ENCODE results near the gene SEMA4D.
A peak's percentile ranks its signal among the peaks of the same experiment; 100 is the strongest.

SEMA4D gene

GRCh38 chr9:89441986-89442385 is 55.9 kb downstream of the SEMA4D start:
- TF ChIP-seq GATA1 (IDR thresholded peaks at IDR 0.05; ENCODE audit: low read depth, low read length), result no peak
- no peak for TF ChIP-seq POLR2A (IDR thresholded peaks at IDR 0.05; ENCODE audit: low read length)
- DNase-seq, result no peak

GRCh38 chr9:89441655-89441970 is 56.3 kb downstream of the SEMA4D start:
- TF ChIP-seq GATA1 (IDR thresholded peaks at IDR 0.05; ENCODE audit: low read depth, low read length) (no peak), POLR2A (IDR thresholded peaks at IDR 0.05; ENCODE audit: low read length) (no peak)
- DNase-seq, result no peak

GRCh38 chr9:89440951-89441654 is 56.8 kb downstream of the SEMA4D start:
- TF ChIP-seq GATA1 (IDR thresholded peaks at IDR 0.05; ENCODE audit: low read depth, low read length), result no peak
- no peak for TF ChIP-seq POLR2A (IDR thresholded peaks at IDR 0.05; ENCODE audit: low read length)

GRCh38 chr9:89440548-89440947 is 57.4 kb downstream of the SEMA4D start:
- TF ChIP-seq POLR2A (IDR thresholded peaks at IDR 0.05; ENCODE audit: low read length) (no peak), GATA1 (IDR thresholded peaks at IDR 0.05; ENCODE audit: low read depth, low read length) (no peak)
- no peak for DNase-seq

More at GRCh38 chr9:89440951-89441654, 56.8 kb downstream of the SEMA4D start:
- no peak for DNase-seq

GRCh38 chr9:89440046-89440445 is 57.9 kb downstream of the SEMA4D start:
- TF ChIP-seq GATA1 (IDR thresholded peaks at IDR 0.05; ENCODE audit: low read depth, low read length) (no peak), POLR2A (IDR thresholded peaks at IDR 0.05; ENCODE audit: low read length) (no peak)
- no peak for DNase-seq

GRCh38 chr9:89439571-89439970 is 58.3 kb downstream of the SEMA4D start:
- no peak for DNase-seq
- TF ChIP-seq POLR2A (IDR thresholded peaks at IDR 0.05; ENCODE audit: low read length) (no peak), GATA1 (IDR thresholded peaks at IDR 0.05; ENCODE audit: low read depth, low read length) (no peak)

GRCh38 chr9:89438194-89438593 is 59.7 kb downstream of the SEMA4D start:
- TF ChIP-seq GATA1 (IDR thresholded peaks at IDR 0.05; ENCODE audit: low read depth, low read length) (no peak), POLR2A (IDR thresholded peaks at IDR 0.05; ENCODE audit: low read length) (no peak)
- DNase-seq, result no peak

GRCh38 chr9:89437772-89438171 is 60.1 kb downstream of the SEMA4D start:
- DNase-seq, result no peak
- TF ChIP-seq GATA1 (IDR thresholded peaks at IDR 0.05; ENCODE audit: low read depth, low read length), result no peak

GRCh38 chr9:89436963-89437625 is 60.8 kb downstream of the SEMA4D start:
- DNase-seq, result no peak
- TF ChIP-seq POLR2A (IDR thresholded peaks at IDR 0.05; ENCODE audit: low read length), result no peak
- TF ChIP-seq GATA1 (IDR thresholded peaks at IDR 0.05; ENCODE audit: low read depth, low read length), result no peak

GRCh38 chr9:89436326-89436725 is 61.6 kb downstream of the SEMA4D start:
- TF ChIP-seq GATA1 (IDR thresholded peaks at IDR 0.05; ENCODE audit: low read depth, low read length) (no peak), POLR2A (IDR thresholded peaks at IDR 0.05; ENCODE audit: low read length) (no peak)
- DNase-seq, result no peak

GRCh38 chr9:89435071-89435823 is 62.7 kb downstream of the SEMA4D start:
- TF ChIP-seq GATA1 (IDR thresholded peaks at IDR 0.05; ENCODE audit: low read depth, low read length) (no peak), POLR2A (IDR thresholded peaks at IDR 0.05; ENCODE audit: low read length) (no peak)
- peak in 1 of 2 experiments; percentile 11 for DNase-seq

GRCh38 chr9:89434636-89435035 is 63.3 kb downstream of the SEMA4D start:
- TF ChIP-seq GATA1 (IDR thresholded peaks at IDR 0.05; ENCODE audit: low read depth, low read length) (no peak), POLR2A (IDR thresholded peaks at IDR 0.05; ENCODE audit: low read length) (no peak)
- DNase-seq, result no peak

- no peak for TF ChIP-seq POLR2A (IDR thresholded peaks at IDR 0.05; ENCODE audit: low read length)
- TF ChIP-seq GATA1 (IDR thresholded peaks at IDR 0.05; ENCODE audit: low read depth, low read length), result no peak
- no peak for DNase-seq
Measured at GRCh38 chr9:89433826-89434225, 64.1 kb downstream of the SEMA4D start.

- no peak for TF ChIP-seq POLR2A (IDR thresholded peaks at IDR 0.05; ENCODE audit: low read length)
- no peak for DNase-seq
Measured at GRCh38 chr9:89432986-89433530, 64.9 kb downstream of the SEMA4D start.

Measured in erythroblast (primary cell).